HepG2 (cell line): ENCODE measurements around the gene SRP68. TPM values are rescaled to one million over a fixed set of nuclear protein-coding genes. Genes with fewer than 3 reads are reported as not detected.

ENCODE experiments used
- EED ChIP-seq: sonication (generic); formaldehyde crosslinking; IDR thresholded peaks from 2 replicates; pipeline ENCODE4 v1.5.0; 2020; ENCODE audit warnings: mild to moderate bottlenecking, missing genetic modification reagents
- FLYWCH1 ChIP-seq: sonication (generic); formaldehyde crosslinking; IDR thresholded peaks from 2 replicates; pipeline ENCODE4 v1.8.1; 2023; ENCODE audit warnings: mild to moderate bottlenecking, missing genetic modification reagents
- JUNB ChIP-seq: sonication (generic); formaldehyde crosslinking; IDR thresholded peaks from 2 replicates; pipeline ENCODE4 v1.8.0; 2022; ENCODE audit warnings: missing genetic modification reagents, mild to moderate bottlenecking, borderline replicate concordance
- MLX ChIP-seq: IDR thresholded peaks from 2 replicates; pipeline ENCODE4 v1.6.1; 2016
- NFATC3 ChIP-seq: sonication (generic); formaldehyde crosslinking; IDR thresholded peaks from 2 replicates; pipeline ENCODE4 v1.5.1; 2020; ENCODE audit warnings: mild to moderate bottlenecking, missing genetic modification reagents
- NFYB ChIP-seq: sonication (generic); formaldehyde crosslinking; IDR thresholded peaks from 2 replicates; pipeline ENCODE4 v1.4.0; 2020; ENCODE audit warnings: missing genetic modification reagents
- POLR2G ChIP-seq: fragments of 200-400 bp; formaldehyde crosslinking; IDR thresholded peaks from 2 replicates; pipeline ENCODE4 v1.6.1; 2018; ENCODE audit warnings: mild to moderate bottlenecking, low read depth, low read length, moderate library complexity
- SMYD3 ChIP-seq: sonication (generic); formaldehyde crosslinking; IDR thresholded peaks from 2 replicates; pipeline ENCODE4 v1.8.1; 2023; ENCODE audit warnings: mild to moderate bottlenecking, missing genetic modification reagents
- ZFP82 ChIP-seq: sonication (generic); formaldehyde crosslinking; IDR thresholded peaks from 2 replicates; pipeline ENCODE4 v1.5.1; 2020; ENCODE audit warnings: mild to moderate bottlenecking, missing genetic modification reagents, borderline replicate concordance
- ZFY ChIP-seq: sonication (generic); formaldehyde crosslinking; IDR thresholded peaks from 2 replicates; pipeline ENCODE4 v1.4.0; 2020; ENCODE audit warnings: missing genetic modification reagents
- ZNF136 ChIP-seq: sonication (generic); formaldehyde crosslinking; IDR thresholded peaks from 2 replicates; pipeline ENCODE4 v1.8.1; 2022; ENCODE audit warnings: low read depth, mild to moderate bottlenecking, moderate library complexity, missing genetic modification reagents
- ZNF207 ChIP-seq: fragments of 450-650 bp; IDR thresholded peaks from 2 replicates; pipeline ENCODE4 v1.6.1; 2016; ENCODE audit warnings: antibody characterized with exemption, borderline replicate concordance
- ZNF547 ChIP-seq: sonication (generic); formaldehyde crosslinking; IDR thresholded peaks from 2 replicates; pipeline ENCODE4 v1.5.1; 2020; ENCODE audit warnings: mild to moderate bottlenecking, missing genetic modification reagents
- ZNF552 ChIP-seq: sonication (generic); formaldehyde crosslinking; IDR thresholded peaks from 2 replicates; pipeline ENCODE4 v1.9.0; 2022; ENCODE audit warnings: missing genetic modification reagents, mild to moderate bottlenecking, borderline replicate concordance
- ZSCAN9 ChIP-seq: IDR thresholded peaks from 2 replicates; pipeline ENCODE4 v1.6.1; 2016; ENCODE audit warnings: borderline replicate concordance
- polyA plus RNA-seq, 8 experiments: library from polyadenylated mRNA; depleted of rRNA in 3 of 8; stranded (reverse) in 7 of 8; unstranded in 1 of 8; fragments of >200 nt; fragmentation: Illumina TruSeq in 4 of 8; extraction: Trizol in 4 of 8; gene quantifications; 2 replicates each; pipeline versions ENCODE4 v1.2.1 to v1.2.3, GENCODE V29; 2011 to 2016; ENCODE audit warnings: low read depth in 4 of 8, missing spikeins in 1 of 8, mixed read lengths in 1 of 8; ENCODE audit not compliant: insufficient read depth in 1 of 8
- total RNA-seq, 5 experiments: library from RNA; depleted of rRNA; stranded (reverse); fragments of >200 nt; fragmentation: Illumina TruSeq; extraction: Trizol; gene quantifications; 2 replicates each; pipeline ENCODE4 v1.2.3, GENCODE V29; 2016; ENCODE audit warnings: low read depth in 1 of 5
- TF ChIP-seq, protein P1 (sequence below): sonication (generic); formaldehyde crosslinking; IDR thresholded peaks from 2 replicates; pipeline ENCODE4 v1.5.1; 2020; ENCODE audit warnings: missing genetic modification reagents, mild to moderate bottlenecking, borderline replicate concordance
- TF ChIP-seq, protein P2 (sequence below): sonication (generic); formaldehyde crosslinking; IDR thresholded peaks from 2 replicates; pipeline ENCODE4 v1.5.0; 2020; ENCODE audit warnings: missing genetic modification reagents

The SRP68 gene
- total and polyA plus RNA-seq, 2 of the 13 experiments (the other 11 are each of a cell fraction or from before 2014, with no cell fraction given): 39.8 to 74.3 TPM

DNA sequence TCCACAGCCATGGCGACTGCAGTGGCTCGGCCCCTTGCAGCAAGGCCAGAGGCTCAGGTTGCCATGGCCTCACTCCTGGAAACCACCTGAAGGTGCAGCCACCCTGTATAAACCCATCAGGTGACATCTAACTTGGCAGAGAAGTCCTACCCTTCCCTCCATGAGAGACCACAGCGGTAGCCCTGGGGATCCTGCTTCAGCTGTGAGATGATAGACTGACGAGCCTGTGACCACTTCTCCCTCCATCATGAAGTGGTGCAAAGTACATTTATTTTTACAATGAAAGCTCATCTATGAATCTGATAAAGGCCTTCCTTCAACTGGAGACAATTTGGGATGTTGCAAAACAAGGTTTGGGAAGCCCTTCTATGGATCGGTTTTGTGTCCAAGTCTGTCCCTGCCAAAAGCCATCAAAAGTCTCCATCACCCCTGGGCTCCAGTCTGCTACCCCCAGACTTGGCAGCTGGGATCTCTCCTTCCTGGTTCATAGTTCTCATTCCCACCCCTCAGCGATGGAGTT is 8.5 kb upstream of the SRP68 start (continued):
- no peak for TF ChIP-seq MLX
- no peak for TF ChIP-seq ZNF552
- no peak for TF ChIP-seq NFYB (CRISPR knock-in tag)
- TF ChIP-seq ZFP82: no peak
- 0 out of 2 replicates have a peak, but pooled peaks have one; percentile 24 for TF ChIP-seq ZFY (CRISPR knock-in tag)
- TF ChIP-seq, protein P1, sequence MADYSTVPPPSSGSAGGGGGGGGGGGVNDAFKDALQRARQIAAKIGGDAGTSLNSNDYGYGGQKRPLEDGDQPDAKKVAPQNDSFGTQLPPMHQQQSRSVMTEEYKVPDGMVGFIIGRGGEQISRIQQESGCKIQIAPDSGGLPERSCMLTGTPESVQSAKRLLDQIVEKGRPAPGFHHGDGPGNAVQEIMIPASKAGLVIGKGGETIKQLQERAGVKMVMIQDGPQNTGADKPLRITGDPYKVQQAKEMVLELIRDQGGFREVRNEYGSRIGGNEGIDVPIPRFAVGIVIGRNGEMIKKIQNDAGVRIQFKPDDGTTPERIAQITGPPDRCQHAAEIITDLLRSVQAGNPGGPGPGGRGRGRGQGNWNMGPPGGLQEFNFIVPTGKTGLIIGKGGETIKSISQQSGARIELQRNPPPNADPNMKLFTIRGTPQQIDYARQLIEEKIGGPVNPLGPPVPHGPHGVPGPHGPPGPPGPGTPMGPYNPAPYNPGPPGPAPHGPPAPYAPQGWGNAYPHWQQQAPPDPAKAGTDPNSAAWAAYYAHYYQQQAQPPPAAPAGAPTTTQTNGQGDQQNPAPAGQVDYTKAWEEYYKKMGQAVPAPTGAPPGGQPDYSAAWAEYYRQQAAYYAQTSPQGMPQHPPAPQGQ: 0 out of 2 replicates have a peak, but pooled peaks have one; percentile 35
- TF ChIP-seq ZNF547 (CRISPR knock-in tag): 0 out of 2 replicates have a peak, but pooled peaks have one; percentile 44
- TF ChIP-seq JUNB (CRISPR knock-in tag): 0 out of 2 replicates have a peak, but pooled peaks have one; percentile 10
- TF ChIP-seq ZNF136: 0 out of 2 replicates have a peak, but pooled peaks have one; percentile 65
- no peak for TF ChIP-seq EED (CRISPR knock-in tag)
- no peak for TF ChIP-seq NFATC3 (CRISPR knock-in tag)
- TF ChIP-seq, protein P2, sequence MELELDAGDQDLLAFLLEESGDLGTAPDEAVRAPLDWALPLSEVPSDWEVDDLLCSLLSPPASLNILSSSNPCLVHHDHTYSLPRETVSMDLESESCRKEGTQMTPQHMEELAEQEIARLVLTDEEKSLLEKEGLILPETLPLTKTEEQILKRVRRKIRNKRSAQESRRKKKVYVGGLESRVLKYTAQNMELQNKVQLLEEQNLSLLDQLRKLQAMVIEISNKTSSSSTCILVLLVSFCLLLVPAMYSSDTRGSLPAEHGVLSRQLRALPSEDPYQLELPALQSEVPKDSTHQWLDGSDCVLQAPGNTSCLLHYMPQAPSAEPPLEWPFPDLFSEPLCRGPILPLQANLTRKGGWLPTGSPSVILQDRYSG: no peak
- TF ChIP-seq FLYWCH1 (CRISPR knock-in tag): no peak
- no peak for TF ChIP-seq ZNF207
- no peak for TF ChIP-seq SMYD3
- peak; percentile 71 for TF ChIP-seq POLR2G
- no peak for TF ChIP-seq ZSCAN9
